HG03139 (cell line): ENCODE results near the gene SLIT3.

Experiments used
- ATAC-seq: cut with Tn5 transposase; IDR thresholded peaks from one replicate; pipeline ENCODE4 v1.9.1; 2021; ENCODE audit not compliant: unreplicated experiment

SLIT3 gene

GRCh38 chr5:169178274-169178673 is 122.7 kb downstream of the SLIT3 start:
- ATAC-seq = no peak

GRCh38 chr5:169176709-169177694 is 123.9 kb downstream of the SLIT3 start:
- no peak for ATAC-seq

GRCh38 chr5:169175733-169176132 is 125.2 kb downstream of the SLIT3 start:
- no peak for ATAC-seq

- no peak for ATAC-seq
Observed at GRCh38 chr5:169174923-169175322, 126.0 kb downstream of the SLIT3 start.

- no peak for ATAC-seq
Observed at GRCh38 chr5:169173372-169173771, 127.6 kb downstream of the SLIT3 start.

GRCh38 chr5:169171515-169171914 is 129.4 kb downstream of the SLIT3 start:
- no peak for ATAC-seq

- ATAC-seq = no peak
Observed at GRCh38 chr5:169169783-169170182, 131.2 kb downstream of the SLIT3 start.

GRCh38 chr5:169168280-169168679 is 132.7 kb downstream of the SLIT3 start:
- ATAC-seq = no peak

- ATAC-seq = no peak
Observed at GRCh38 chr5:169166078-169166477, 134.9 kb downstream of the SLIT3 start.

GRCh38 chr5:169165052-169165451 is 135.9 kb downstream of the SLIT3 start:
- ATAC-seq = no peak

GRCh38 chr5:169164481-169164925 is 136.4 kb downstream of the SLIT3 start:
- ATAC-seq = no peak

- no peak for ATAC-seq
Observed at GRCh38 chr5:169162407-169162806, 138.5 kb downstream of the SLIT3 start.

- ATAC-seq = no peak
Observed at GRCh38 chr5:169161022-169161680, 139.8 kb downstream of the SLIT3 start.

- no peak for ATAC-seq
Observed at GRCh38 chr5:169160405-169160901, 140.5 kb downstream of the SLIT3 start.

- no peak for ATAC-seq
Observed at GRCh38 chr5:169158764-169159163, 142.2 kb downstream of the SLIT3 start.

GRCh38 chr5:169157064-169157463 is 143.9 kb downstream of the SLIT3 start:
- ATAC-seq = no peak

- ATAC-seq = no peak
Observed at GRCh38 chr5:169154679-169155078, 146.3 kb downstream of the SLIT3 start.

GRCh38 chr5:169153405-169153804 is 147.5 kb downstream of the SLIT3 start:
- no peak for ATAC-seq

GRCh38 chr5:169152946-169153345 is 148.0 kb downstream of the SLIT3 start:
- no peak for ATAC-seq

GRCh38 chr5:169152453-169152852 is 148.5 kb downstream of the SLIT3 start:
- no peak for ATAC-seq

GRCh38 chr5:169151051-169151805 is 149.7 kb downstream of the SLIT3 start:
- ATAC-seq = no peak
